ENCODE data around the gene POLR3E.
A peak's percentile ranks its signal among the peaks of the same experiment; 100 is the strongest.

GRCh38 chr16:22318690-22319358, 21.6 kb downstream of the POLR3E start:
- TF ChIP-seq CTCF (IDR thresholded peaks at IDR 0.05; ENCODE audit: borderline replicate concordance, extremely low read depth, low read length, poor library complexity, severe bottlenecking) (peak; percentile 70), EZH2 (IDR thresholded peaks at IDR 0.05; ENCODE audit: borderline replicate concordance, low read depth, low read length, severe bottlenecking) (no peak)

All from DND-41 (cell line).